Stomach (tissue), 4 donors: Measurements from ENCODE around the gene SARDH.

Experiments
- EP300 ChIP-seq: sonication (generic); formaldehyde crosslinking; IDR thresholded peaks from one replicate; pipeline ENCODE4 v1.6.1; 2017; ENCODE audit warnings: antibody characterized with exemption
- POLR2A ChIP-seq, 4 donors: fragments of 450-650 bp; IDR thresholded peaks; one replicate each; pipeline ENCODE4 v1.6.1; 2016; ENCODE audit warnings: antibody characterized with exemption in 4 of 4, control low read depth in 2 of 4, mild to moderate bottlenecking in 1 of 4, moderate library complexity in 1 of 4
- POLR2AphosphoS5 ChIP-seq, 3 donors: sonication (generic); formaldehyde crosslinking; IDR thresholded peaks; one replicate each; pipeline ENCODE4 v1.6.1; 2016; ENCODE audit warnings: antibody characterized with exemption in 3 of 3

GRCh38 chr9:133752739-133753446 lies 14.7 kb upstream of the SARDH start:
- TF ChIP-seq POLR2A (IDR thresholded peaks at IDR 0.05) (no peak), EP300 (no peak), POLR2AphosphoS5 (IDR thresholded peaks at IDR 0.05) (no peak)
